Motor neuron (in vitro differentiated cells): ENCODE measurements around the gene VGLL4. TPM values are rescaled to one million over a fixed set of nuclear protein-coding genes. Genes with fewer than 3 reads are reported as not detected.
"Not testable (repeated sequence)": the region's sequence is repeated elsewhere in the genome, so short reads cannot be mapped to it uniquely, and the experiment has no call there.

Experiments used
- ATAC-seq, 8 experiments: fragments of 200-7000 bp; cut with Tn5 transposase; replicated peaks in 6 of 8; 2 replicates each; pipeline ENCODE4 v1.8.0; 2021; ENCODE audit warnings: mild to moderate bottlenecking in 8 of 8, moderate library complexity in 8 of 8
- H3K27ac ChIP-seq, 2 donors: fragments of 250-450 bp; sonication (Bioruptor Pico); 2 replicates each; pipeline ENCODE4 v1.9.0; 2021; ENCODE audit warnings: antibody characterized with exemption in 2 of 2, mild to moderate bottlenecking in 2 of 2, moderate library complexity in 1 of 2
- H3K4me1 ChIP-seq, 2 donors: fragments of 250-450 bp; sonication (Bioruptor Pico); replicated peaks in 1 of 2; 2 replicates each; pipeline ENCODE4 v1.6.1; 2021; ENCODE audit warnings: antibody characterized with exemption in 2 of 2, mild to moderate bottlenecking in 2 of 2, moderate library complexity in 1 of 2
- H3K4me3 ChIP-seq, 5 donors: fragments of 250-450 bp; sonication (Bioruptor Pico); 2 replicates each; pipeline ENCODE4 v1.9.0; 2021; ENCODE audit warnings: antibody characterized with exemption in 5 of 5, mild to moderate bottlenecking in 5 of 5, moderate library complexity in 4 of 5
- WGBS, 10 experiments: fragments of 450-650 bp; shearing (Covaris generic); methylation state at CpG; one replicate each; pipeline ENCODE4 v1.0.0; 2022; 5-methylcytosine and 5-hydroxymethylcytosine counted together
- in situ Hi-C, 9 experiments: fragments of 400-800 bp; cut with MboI; loops; one replicate each; pipeline ENCODE4 v1.15.0; 2021; ENCODE audit warnings: low sequenced_read_pairs in 9 of 9, low pct_unique_long_range_greater_than_20kb in 2 of 9; ENCODE audit not compliant: unreplicated experiment in 9 of 9
- total RNA-seq, 8 experiments: library from RNA; unstranded; fragments of 300-600 nt; gene quantifications; 2 replicates each; pipeline versions ENCODE4 v1.2.3 to v1.2.4, GENCODE V29; 2022

VGLL4 gene
- total RNA-seq, 8 experiments from 2014 or later, result 23.6 to 98.2 (median 42.4) TPM

DNA sequence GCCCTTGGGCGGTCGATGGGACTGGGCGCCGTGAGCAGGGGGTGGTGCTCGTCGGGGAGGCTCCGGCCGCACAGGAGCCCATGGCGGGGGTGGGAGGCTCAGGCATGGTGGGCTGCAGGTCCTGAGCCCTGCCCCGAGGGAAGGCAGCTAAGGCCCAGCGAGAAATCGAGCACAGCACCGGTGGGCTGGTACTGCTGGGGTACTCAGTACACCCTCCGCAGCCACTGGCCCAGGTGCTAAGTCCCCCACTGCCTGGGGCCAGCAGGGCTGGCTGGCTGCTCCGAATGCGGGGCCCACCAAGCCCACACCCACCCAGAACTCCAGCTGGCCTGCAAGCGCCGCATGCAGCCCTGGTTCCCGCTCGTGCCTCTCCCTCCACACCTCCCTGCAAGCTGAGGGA lies 132.1 kb downstream of the VGLL4 start:
- not testable (repeated sequence) for H3K4me3 ChIP-seq, ATAC-seq
- Histone ChIP-seq H3K4me1 (peaks cover 33 to 36% of the 10 kb centered on the region in 2 donors), H3K27ac (peak overlapping the region in 1 of 2 donors; percentile 85)
- in situ Hi-C loops, result loop anchor here in 1 of 9 experiments (25.0 kb wide), 1 partner anchor 124 kb away; no protein-coding TSS in a partner anchor
- WGBS, 10 experiments, result 100% methylated on average over 2 of the region's 20 CpGs; no CpG with 5 or more reads in 9 of the 10 experiments

GRCh38 chr3:11510356-11510755 lies 133.4 kb downstream of the VGLL4 start:
- Histone ChIP-seq H3K4me3 (peak overlapping the region in 2 of 5 donors; percentile 18), H3K4me1 (peaks cover 33 to 36% of the 10 kb centered on the region in 2 donors), H3K27ac (peak overlapping the region; percentile 75 to 85)
- WGBS, 10 experiments, result 0 to 50% (median 13%) methylated on average over 1 to 5 of the region's 5 CpGs; no CpG with 5 or more reads in 6 of the 10 experiments
- in situ Hi-C loops, result loop anchor here in 1 of 9 experiments (25.0 kb wide), 1 partner anchor 123 kb away; no protein-coding TSS in a partner anchor
- ATAC-seq, result peak in 5 of 8 experiments; percentile 30 to 72 (median 61)

GRCh38 chr3:11510001-11510340 lies 133.7 kb downstream of the VGLL4 start:
- WGBS, 10 experiments, result 0 to 92% (median 9%) methylated on average over 1 to 5 of the region's 5 CpGs; no CpG with 5 or more reads in 2 of the 10 experiments
- in situ Hi-C loops, result loop anchor here in 1 of 9 experiments (25.0 kb wide), 1 partner anchor 123 kb away; no protein-coding TSS in a partner anchor
- peak overlapping the region in 2 of 5 donors; percentile 18 for H3K4me3 ChIP-seq
- H3K27ac ChIP-seq, result peak overlapping the region; percentile 75 to 85
- ATAC-seq, result peak in 5 of 8 experiments; percentile 15 to 66 (median 62)
- peaks cover 33 to 36% of the 10 kb centered on the region in 2 donors for H3K4me1 ChIP-seq

DNA sequence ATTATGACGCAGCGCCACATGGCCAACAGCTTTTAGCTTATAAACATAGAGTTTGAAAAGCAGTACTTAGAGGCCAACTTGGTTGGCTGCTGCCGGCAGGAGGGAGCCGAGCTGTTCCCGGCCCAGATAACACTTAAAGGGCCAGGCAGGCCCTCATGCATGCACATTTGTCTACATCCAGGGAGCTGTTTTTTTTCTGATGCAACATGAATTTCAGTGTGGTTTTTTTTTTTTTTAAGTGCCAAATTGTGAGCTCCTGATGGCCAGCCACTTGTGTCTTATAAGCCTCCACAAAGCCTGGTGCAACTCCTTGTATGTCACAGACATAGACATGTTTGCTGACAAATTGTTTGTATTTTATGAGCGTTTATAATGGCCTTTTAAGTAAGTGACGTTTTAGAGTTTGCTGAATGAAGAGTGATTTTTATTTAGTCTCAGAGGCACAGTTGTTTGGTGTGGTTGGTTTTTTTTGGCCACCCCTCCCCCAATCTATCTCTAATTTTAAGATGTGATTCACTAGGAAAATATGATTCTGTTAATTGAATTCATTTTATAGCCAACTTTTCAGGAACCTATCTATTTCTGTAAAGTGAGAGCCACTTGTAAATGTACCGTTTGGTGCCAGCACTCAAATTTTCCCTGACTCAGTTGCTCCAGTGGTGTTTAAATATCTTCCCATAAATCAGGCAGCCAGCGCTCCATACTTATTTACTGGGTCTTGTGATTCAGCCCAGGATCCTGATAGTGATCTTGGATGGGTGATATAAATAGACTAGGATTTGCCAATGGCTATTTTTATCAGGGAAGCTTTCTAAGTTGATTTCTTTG lies 134.3 kb downstream of the VGLL4 start:
- in situ Hi-C loops, result loop anchor here in 1 of 9 experiments (25.0 kb wide), 1 partner anchor 122 kb away; no protein-coding TSS in a partner anchor
- WGBS, 10 experiments, result 0 to 17% (median 10%) methylated on average over 2 to 9 of the region's 9 CpGs; no CpG with 5 or more reads in 1 of the 10 experiments
- peak overlapping the region; percentile 75 to 85 for H3K27ac ChIP-seq
- peak; percentile 66 to 96 (median 86) for ATAC-seq
- H3K4me1 ChIP-seq, result peaks cover 33 to 34% of the 10 kb centered on the region in 2 donors
- H3K4me3 ChIP-seq, result peak overlapping the region in 1 of 5 donors; percentile 18

GRCh38 chr3:11508346-11509172 lies 135.2 kb downstream of the VGLL4 start:
- peak in 1 of 8 experiments; percentile 4 for ATAC-seq
- WGBS, 10 experiments, result 27 to 100% (median 67%) methylated on average over 3 to 5 of the region's 5 CpGs; no CpG with 5 or more reads in 2 of the 10 experiments
- Histone ChIP-seq H3K4me1 (peaks cover 33% of the 10 kb centered on the region in 2 donors), H3K27ac (peak overlapping the region; percentile 75 to 85), H3K4me3 (no peak overlapping the region)
- in situ Hi-C loops, result loop anchor here in 1 of 9 experiments (25.0 kb wide), 1 partner anchor 121 kb away; no protein-coding TSS in a partner anchor

DNA sequence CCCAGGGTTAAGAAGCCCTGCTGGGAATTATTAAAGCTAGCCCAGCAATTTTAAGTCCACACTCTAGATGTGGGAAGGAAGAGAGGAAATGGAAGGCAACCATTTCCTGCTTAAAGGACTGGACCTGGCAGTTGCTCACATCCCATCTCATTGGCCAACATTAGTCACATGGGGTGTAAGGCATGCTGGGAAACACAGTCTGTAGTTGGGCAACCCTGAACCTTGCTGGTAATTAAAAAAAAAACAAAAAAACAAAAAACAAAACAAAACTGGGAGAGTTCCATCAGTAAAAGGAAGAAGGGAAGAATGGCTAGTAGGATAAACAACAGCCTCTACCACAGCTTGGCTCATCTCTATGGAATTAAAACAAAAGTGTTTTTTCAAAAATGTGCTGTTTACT lies 136.0 kb downstream of the VGLL4 start:
- Histone ChIP-seq H3K27ac (no peak overlapping the region), H3K4me1 (peaks cover 33% of the 10 kb centered on the region in 2 donors), H3K4me3 (no peak overlapping the region)
- no peak for ATAC-seq
- in situ Hi-C loops, result loop anchor here in 1 of 9 experiments (25.0 kb wide), 1 partner anchor 120 kb away; no protein-coding TSS in a partner anchor

Other genes starting within 250 kb of the VGLL4 start
- 10 to 100 TPM in 6 of 8 experiments, 1 to 10 TPM in 2; 8.8 to 35.0 (median 12.1) TPM for gene TAMM41, start 203.0 kb upstream of the VGLL4 start, total RNA-seq